ENCODE measurements around the gene NBEAL1. TPM values are rescaled to one million over a fixed set of nuclear protein-coding genes. Genes with fewer than 3 reads are reported as not detected.

Gene NBEAL1
- total and polyA plus RNA-seq, 2 of the 8 experiments (the other 6 are each of a cell fraction or from before 2014, with no cell fraction given): 2.3 to 10.7 TPM

- TF ChIP-seq MAX (IDR thresholded peaks at IDR 0.05) (no peak), TEAD4 (IDR thresholded peaks at IDR 0.05; ENCODE audit: low read depth, low read length) (no peak)
These were observed 37.9 kb downstream of the NBEAL1 start (continued) for GRCh38 chr2:203052539-203052938.
